GM21390 (cell line): ENCODE data around the gene SAC3D1.
"Not testable (repeated sequence)": the region's sequence is repeated elsewhere in the genome, so short reads cannot be mapped to it uniquely, and the experiment has no call there.

Source experiments
- ATAC-seq: cut with Tn5 transposase; IDR thresholded peaks from one replicate; pipeline ENCODE4 v1.9.1; 2021; ENCODE audit not compliant: unreplicated experiment

The SAC3D1 gene

DNA sequence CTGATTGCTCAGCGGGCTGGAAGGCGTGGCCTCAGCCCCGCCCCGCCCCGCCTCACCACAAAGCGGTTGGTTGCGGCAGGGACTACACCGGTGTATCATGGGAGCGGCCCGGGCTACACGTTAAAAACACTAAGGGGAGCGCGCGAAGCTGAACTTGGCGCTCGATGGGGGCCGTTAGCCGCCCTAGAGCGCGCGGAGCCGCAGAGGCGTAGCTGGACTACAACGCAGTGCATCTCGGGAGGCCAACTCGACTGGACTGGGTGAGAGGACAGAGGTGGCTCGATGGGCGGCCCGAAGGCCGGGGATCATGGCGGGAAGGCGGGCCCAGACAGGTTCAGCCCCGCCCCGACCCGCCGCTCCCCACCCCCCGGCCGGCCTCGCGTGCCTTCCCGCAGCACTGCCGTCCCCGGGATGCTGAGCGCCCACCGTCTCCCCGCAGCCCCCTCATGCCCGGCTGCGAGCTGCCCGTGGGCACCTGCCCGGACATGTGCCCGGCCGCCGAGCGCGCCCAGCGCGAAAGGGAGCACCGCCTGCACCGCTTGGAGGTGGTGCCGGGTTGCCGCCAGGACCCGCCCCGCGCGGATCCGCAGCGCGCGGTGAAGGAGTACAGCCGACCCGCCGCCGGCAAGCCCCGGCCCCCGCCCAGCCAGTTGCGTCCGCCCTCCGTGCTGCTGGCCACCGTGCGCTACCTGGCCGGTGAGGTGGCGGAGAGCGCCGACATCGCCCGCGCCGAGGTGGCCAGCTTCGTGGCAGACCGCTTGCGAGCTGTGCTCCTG is at the start of gene SAC3D1:
TSS of gene SAC3D1 (plus strand) at position 364 of the 776 bp plus-strand sequence. CDS start at position 447, 83 bp downstream.
- peak; percentile 82 for ATAC-seq

DNA sequence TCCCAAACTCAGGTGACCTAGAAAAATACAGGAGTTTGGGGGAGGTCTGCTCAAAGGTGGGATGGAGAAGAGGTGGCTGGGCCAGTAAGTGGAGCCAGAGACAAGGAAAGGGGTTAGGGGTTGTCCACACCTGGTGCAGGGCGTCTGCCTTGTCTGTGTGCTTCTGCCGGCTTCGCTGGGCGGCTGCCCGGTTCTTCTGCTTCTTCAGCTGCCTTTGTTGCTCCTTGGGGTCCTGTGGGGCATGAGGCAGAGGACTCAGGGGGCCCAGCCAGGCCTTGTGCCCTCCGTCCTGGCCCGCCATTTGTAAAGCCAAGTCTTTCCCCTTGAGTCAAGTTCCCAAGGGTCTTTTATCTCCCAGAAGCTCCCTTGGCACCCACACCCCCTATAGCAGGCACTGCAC is 46.7 kb upstream of the SAC3D1 start:
- no peak for ATAC-seq

DNA sequence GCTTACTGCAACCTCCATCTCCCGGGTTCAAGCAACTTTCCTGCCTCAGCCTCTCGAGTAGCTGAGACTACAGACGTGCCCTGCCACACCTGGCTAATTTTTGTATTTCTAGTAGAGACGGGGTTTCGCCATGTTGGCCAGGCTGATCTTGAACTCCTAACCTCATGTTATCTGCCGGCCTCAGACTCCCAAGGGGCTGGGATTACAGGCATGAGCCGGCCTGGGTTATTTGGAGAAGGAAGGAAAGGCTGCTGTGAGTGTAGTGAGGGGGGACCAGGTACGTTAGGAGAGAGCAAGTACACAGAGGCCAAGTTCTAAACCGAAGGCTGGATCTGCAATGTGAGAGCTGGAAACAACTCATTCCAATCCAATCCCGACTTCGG is 44.7 kb upstream of the SAC3D1 start:
- no peak for ATAC-seq

DNA sequence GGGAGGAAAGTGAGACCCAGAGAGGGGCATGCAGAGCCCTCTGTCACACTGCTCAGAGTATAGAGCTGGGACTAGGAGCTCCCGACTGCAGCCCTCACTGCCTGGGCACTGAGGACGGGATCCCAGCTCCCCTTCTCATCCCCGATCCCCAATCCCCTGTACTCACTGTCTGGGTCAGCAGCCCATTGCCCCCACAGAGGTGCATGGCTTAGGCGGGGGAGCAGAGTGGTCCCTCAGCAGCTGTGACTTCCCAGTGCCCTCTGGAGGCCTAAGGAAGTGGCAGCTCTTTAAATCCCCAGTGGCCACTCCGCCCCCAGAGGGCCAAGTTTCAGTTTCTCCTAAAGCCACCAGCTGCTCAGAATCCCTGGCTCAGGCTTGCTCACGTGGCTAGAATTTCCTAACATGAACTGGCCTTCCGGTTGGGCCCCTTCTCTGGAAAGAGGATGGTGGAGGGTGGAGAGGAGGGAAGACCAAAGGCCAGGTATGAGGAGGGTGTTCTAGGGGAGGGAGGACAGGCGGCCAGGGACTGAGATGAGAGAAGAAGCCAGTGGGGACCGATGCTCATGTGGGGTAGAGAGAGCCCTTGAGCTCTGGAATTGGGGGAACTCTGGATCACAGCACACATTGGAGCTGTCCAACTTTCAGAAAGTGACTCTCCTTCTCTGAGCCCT is 44.2 kb upstream of the SAC3D1 start, which contains the start of gene BATF2:
TSS of gene BATF2 (minus strand) at position 262 of the 671 bp plus-strand sequence. CDS start at position 205, 57 bp downstream.
- no peak for ATAC-seq

DNA sequence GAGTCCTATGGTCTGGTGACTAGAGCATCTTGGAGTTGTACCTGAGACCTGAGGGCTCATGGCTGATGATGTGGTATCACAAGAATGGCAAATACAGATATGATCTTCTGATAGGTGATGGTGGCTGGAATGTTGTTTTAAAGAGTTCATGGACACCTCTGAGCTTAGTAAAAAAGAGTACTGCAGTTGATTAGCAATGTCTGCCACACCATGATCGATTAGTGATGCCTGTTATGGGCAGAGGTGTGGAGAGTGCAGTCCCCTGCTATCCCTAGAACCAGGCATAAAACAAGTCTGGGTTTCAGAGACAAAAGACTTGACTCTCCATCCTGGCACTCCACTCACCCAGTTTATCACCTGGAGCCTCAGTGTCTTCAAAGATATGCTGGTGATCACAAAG is 42.9 kb upstream of the SAC3D1 start:
- ATAC-seq, result no peak

DNA sequence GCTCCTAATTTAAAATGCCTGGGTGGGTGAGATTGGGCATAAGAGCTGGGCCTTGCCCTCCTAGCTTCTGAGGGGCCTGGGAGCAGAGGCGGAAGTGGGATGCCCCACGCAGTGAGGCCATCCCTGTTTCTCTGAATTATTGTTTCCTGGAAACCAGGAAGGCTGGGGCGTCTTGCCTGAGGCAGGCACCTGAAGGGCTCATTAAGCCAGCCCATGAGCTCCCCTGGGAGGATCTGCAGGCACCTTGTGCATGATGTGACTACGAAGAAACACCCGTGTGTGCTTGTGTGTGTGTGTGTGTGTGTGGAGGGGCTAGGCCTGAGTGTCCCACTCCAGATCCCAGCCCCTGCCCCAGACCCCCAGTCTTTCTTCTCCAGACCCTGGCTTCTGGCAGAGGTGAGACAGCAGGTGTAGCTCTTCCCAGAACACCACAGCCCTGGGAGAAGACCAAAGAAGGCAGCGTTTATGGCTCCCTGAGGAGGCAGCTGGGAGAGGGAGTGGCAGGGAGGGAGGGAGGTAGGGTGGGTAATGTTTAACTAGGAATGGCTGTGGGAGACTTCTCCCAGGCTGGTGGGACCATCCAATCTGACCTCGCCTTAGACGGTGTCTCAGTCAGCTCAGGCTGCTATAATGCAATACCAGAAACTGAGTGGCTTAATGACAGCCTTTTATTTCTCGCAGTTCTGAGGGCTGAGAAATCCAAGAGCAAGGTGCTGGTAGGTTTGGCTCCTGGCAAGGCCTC is 42.1 kb upstream of the SAC3D1 start:
- ATAC-seq, result no peak

DNA sequence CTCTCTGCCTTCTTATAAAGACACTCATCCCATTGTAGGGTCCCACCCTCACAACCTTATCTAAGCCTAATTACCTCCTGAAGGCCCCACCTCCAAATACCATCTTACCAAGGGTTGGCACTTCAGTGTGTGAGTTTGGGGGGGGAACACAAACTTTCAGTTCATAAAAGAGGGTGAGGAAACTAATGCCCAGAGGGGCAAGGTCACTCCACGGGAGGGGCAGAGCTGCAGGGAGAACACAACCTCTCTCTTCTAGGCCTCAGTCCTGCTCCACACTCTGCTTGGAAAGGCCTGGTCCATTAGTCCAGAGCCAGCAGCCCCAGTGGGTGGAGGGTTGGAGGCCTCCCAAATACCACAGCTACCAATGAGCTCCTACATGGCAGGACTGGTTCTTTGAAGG is 41.5 kb upstream of the SAC3D1 start:
- no peak for ATAC-seq

DNA sequence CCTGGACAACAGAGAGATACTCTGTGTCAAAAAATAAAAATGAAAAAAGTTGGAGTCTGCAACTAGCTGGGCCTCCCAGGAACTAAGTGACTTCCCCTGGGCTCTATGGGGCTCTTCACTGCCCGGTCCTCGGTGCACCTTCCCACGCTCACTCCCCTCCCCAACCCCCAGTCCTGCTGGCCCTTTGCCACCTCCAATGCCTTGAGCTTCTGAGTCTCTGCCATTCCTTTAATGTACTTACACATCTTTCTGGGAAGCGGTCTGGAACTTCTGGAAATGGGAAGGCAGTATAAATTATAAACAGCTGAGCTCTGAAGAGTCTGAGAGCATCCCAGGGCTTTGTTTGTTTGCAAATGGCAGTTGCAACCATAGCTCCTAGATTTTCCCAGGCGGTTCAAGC is 38.3 kb upstream of the SAC3D1 start:
- ATAC-seq, result no peak

DNA sequence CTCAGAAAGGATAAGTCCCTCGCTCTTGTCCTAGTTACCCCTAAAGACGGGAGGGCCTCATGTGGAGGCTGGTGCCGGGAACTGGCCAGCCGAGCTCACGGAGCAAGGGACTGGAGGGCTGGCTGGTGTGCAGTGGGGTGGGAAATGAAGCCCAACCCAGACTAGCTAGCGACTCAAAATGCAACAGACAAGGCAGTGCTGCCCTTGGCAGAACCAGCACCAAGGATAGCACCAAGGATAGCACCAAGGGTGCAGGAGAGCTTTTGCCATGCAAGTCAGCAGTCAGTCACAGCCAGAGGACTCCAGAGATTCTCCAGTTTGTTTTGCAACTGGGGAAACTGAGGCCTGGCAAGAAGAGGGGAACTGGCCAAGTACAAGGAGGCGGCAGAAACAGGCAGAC is 37.7 kb upstream of the SAC3D1 start:
- ATAC-seq, result no peak

DNA sequence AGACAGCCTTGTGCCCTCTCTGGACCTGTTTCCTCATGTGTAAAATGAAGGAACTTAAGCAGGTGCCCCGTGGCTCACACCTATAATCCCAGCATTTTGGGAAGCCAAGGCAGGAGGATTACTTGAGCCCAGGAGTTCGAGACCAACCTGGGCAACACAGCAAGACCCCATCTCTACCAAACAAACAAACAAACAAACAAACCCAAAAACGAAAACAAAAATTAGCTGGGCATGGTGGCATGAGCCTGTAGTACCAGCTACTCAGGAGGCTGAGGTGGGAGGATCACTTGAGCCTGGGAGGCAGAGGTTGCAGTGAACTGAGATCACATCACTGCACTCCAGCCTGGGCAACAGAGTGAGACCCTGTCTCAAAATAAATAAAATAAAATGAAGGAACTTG is 37.0 kb upstream of the SAC3D1 start:
- not testable (repeated sequence) for ATAC-seq

DNA sequence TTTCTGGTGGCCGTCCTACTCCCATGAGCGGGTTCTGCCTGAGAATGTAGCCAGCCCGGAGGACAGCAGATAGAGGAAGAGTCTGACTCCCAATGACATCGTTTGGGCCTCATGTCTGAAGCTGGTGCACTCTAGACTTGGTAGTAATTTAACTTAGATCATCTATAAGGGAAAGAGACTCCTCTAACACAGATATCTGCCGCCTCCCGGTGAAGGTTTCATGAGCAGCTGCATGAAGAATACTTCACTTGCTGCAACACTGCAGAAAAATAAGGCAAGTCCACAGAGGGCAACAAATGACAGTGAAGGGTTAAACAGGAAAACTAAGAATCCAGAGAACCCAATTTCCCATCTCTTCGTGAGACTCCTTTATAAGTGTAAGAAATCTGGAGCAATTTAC is 33.0 kb upstream of the SAC3D1 start:
- no peak for ATAC-seq

DNA sequence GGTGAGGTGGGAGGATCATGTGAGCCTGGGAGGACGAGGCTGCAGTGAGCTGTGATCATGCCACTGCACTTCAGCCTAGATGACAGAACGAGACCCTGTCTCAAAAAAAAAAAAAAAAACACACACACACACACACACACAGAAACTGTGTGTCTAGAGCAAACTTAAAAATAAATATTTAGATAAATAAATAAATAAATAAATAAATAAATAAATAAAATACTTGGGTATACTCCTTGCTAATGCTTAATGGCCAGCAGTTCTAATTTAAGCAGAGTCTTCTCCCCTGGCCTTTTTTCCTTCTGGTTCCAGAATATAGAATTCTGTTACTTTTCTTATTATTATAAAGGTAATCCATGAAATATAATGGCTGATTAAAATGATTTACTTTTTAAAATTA is 32.1 kb upstream of the SAC3D1 start:
- ATAC-seq, result no peak

DNA sequence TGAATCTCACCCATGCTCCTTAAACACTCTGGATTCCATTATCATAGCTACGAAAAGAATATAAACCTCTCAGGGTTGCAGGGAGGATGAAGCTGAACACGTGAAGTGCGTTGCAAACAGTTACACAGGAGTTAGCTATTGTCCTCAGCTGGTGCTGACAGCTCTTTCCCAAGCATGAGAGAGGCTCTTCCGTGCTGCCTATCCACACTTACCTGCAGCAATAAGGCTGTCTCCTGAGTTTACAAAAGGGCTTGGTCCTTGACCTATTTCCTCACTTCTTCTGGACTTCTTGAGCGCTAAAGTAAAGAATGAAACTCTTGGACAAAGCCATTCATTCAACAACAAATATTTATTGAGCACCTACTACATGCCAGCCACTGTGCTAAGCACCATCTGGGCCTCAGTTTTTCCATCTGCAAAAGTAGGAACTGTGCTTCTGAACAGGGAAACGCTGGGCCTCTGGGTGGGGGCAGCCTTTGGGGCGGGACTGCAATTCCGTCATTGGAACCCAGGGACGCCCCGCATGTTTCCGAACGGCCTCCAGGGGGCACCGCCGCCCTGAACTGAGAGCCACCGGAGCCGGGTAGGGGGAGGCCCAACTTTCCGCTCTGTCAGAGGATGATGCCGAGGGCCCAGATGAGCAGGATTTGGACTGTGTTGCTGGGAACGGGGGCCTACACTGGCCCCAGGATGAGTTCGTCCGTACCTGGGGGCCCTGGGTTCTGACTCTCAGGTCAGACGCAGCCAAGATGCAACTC is 27.7 kb upstream of the SAC3D1 start:
- peak; percentile 62 for ATAC-seq

DNA sequence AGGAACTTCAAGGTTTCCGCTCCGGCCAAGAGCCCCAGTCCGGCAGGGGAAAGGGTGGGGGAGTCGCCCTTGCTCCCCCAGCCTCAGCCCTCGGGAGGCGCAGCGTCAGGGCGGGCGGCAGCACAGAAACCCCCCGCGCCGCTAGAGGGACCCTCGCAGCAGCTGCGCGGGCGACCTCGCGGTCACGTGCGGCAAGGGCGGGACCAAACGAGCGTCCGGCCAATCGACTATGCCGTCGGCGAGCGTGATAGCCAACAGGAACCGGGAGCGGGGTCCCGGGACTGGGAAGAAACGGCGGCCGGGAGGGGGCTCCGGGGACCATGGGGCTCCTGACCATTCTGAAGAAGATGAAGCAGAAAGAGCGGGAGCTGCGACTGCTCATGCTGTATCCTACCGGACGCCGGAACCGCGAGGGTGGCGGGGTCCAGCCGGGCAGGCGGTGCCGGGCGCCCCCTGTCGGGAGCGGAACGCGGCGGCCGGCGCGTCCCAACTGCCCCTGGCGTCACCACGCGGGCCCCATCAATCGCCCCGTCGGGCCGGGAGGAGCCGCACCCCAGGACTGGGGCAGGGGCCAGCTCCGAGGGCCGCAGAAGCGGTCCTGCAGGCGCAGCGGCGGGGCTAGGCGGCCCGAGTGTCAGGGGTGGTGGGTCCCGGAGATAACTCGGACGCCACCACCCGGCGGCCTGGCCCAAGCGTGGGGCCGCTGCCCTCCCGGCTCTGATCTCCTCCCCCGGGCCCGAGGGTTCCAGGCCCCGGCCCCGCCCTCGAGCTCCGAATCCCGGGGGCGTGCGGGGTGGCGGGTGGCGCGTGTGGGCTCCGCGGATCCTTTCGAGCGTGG is 26.9 kb upstream of the SAC3D1 start, which contains the start of gene ARL2:
TSS of gene ARL2 (plus strand) at position 273 of the 838 bp plus-strand sequence. CDS start at position 321, 48 bp downstream.
- peak; percentile 71 for ATAC-seq

DNA sequence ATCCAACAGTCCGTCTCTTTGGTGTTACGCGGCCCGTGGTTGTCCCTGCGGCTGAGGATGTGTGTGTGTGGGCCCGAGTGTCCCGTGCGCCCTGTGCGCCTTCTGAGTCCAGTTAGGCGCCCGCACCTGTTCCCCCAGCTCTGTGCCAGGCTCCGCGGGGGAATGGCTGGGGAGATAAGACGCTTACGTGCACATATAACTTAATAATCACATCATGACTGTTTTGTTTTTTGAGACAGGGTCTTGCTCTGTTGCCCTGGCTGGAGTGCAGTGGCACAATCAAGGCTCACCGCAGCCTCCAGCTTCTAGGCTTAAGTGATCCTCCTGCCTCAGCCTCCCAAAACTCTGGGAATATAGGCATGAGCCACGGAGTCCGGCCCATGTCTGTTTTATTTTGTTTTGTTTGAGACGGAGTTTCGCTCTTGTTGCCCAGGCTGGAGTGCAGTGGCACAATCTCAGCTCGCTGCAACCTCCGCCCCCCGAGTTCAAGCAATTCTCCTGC is 26.2 kb upstream of the SAC3D1 start:
- no peak for ATAC-seq

DNA sequence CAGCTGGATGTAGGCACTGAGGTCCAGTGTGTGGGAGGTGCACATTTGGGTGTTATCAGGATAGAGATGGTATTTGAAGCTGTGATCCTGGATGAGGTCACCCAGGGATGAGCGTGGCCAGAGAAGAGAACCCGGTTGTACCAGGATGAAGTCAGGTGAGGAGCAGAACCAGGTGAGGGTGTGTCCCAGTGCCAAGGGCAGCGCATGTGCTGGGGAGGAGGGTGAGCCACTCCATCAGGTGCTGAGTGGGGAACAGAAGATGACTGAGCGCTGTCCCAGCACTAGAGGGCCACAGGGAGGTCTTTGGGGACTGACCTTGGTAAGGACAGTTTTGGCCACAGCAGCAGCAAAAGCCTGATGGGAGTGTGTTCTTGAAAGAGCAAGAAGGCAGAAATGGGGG is 24.3 kb upstream of the SAC3D1 start:
- ATAC-seq, result no peak

DNA sequence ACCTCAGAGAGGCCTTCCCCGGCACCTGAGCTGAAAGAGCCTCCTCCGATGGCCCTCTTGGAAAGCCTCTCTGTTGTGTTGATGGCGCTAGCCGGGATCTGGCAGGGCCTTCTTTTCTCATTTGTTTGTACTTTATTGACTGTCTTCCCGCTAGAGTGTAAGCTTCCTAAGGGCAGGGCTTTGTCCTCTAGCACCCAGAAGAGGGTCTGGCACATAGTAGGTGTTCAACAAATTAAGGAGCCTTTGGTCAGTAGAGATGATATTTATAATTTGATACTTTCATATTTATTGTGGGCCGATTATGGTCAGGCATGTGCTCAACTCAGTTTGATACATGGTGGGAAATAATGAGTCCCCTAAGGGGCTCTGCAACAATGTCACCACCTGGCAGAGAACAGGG is 23.1 kb upstream of the SAC3D1 start:
- ATAC-seq, result no peak

DNA sequence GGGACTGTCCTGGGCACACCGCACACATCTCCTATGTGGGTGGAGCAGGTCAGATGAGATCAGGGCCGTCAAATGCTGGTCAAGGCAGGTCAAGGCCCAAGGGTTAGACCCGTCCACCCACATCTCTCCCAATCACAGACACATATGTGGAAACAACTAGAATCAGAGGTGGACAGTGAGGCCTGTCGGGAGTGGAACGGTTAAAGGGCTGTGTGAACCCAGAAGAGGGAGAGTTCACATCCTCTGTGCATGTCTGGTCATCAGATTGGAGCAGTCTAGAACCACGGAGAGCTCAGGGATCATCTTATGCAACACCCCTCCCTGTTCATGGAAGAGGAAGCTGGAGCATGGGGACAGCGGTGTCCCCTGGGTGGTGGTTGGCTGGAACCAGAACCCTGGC is 21.2 kb upstream of the SAC3D1 start:
- ATAC-seq, result no peak

DNA sequence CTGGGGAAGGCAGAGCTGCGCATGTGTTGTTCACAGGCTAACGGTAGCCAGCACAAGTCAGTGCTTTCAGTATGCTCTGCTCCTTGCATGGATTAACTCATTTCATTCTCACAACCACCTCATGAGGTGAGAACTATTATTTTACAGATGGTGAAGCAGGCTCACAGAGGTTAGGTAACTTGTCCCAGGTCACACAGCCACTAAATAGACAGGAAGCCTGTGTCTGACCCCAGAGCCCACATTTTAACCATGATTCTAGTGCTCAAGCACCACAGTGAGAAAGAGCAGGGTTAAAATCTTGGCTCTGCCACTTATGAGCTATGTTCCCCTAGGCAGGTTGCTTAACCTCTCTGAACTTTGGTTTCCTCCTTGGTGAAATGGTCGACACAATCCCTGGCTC is 20.0 kb upstream of the SAC3D1 start:
- no peak for ATAC-seq

DNA sequence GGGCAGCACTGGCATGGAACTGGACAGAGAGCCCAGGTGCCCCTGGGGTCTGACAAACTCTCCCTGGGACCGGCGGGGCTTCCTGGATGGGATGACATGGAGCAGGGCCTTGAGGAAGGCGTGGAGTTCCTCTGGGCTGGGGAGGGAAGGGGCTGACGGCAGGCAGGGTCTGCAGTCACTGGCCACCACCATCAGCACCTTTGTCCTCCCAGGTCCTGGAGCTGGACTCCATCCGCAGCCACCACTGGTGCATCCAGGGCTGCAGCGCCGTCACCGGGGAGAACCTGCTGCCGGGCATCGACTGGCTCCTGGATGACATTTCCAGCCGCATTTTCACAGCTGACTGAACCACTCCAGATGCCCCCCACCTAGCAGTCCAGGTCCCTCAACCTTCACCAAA is 19.5 kb upstream of the SAC3D1 start:
- ATAC-seq, result no peak
